ENCODE results near the gene ERGIC1.

ERGIC1 gene

DNA sequence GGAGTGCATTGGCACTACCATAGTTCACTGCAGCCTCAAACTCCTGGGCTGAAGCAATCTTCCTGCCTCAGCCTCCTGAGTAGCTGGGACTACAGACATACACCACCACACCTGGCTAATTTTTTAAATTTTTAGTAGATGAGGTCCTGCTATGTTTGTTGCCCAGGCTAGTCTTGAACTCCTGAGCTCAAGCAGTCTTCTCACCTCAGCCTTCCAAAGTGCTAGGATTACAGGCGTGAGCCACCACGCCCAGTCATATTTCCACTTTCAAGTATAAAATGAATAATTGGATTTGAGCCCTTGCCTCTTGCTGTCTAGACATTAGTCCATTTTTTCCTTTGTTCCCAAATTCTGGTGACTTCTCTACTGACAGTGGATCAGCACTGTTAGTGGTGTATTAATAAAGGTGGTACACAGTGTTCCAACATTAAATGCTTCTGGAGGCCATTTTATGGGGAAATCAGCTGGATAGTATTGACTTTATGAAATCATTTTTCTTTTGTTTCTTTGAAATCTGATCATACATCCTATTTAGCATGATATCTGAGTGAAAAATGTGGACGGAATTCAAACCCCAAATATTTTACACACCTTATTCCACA lies 165.4 kb downstream of the ERGIC1 start:
- no peak for DNase-seq (ENCODE audit: low read depth)
- H3K4me3 ChIP-seq (ENCODE audit: control insufficient read depth, low read depth, low read length): no peak overlapping the region
- TF ChIP-seq, protein P1, sequence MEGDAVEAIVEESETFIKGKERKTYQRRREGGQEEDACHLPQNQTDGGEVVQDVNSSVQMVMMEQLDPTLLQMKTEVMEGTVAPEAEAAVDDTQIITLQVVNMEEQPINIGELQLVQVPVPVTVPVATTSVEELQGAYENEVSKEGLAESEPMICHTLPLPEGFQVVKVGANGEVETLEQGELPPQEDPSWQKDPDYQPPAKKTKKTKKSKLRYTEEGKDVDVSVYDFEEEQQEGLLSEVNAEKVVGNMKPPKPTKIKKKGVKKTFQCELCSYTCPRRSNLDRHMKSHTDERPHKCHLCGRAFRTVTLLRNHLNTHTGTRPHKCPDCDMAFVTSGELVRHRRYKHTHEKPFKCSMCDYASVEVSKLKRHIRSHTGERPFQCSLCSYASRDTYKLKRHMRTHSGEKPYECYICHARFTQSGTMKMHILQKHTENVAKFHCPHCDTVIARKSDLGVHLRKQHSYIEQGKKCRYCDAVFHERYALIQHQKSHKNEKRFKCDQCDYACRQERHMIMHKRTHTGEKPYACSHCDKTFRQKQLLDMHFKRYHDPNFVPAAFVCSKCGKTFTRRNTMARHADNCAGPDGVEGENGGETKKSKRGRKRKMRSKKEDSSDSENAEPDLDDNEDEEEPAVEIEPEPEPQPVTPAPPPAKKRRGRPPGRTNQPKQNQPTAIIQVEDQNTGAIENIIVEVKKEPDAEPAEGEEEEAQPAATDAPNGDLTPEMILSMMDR (conservative IDR thresholded peaks at IDR 0.05; ENCODE audit: control insufficient read depth, insufficient read depth, low read depth, low read length): no peak

DNA sequence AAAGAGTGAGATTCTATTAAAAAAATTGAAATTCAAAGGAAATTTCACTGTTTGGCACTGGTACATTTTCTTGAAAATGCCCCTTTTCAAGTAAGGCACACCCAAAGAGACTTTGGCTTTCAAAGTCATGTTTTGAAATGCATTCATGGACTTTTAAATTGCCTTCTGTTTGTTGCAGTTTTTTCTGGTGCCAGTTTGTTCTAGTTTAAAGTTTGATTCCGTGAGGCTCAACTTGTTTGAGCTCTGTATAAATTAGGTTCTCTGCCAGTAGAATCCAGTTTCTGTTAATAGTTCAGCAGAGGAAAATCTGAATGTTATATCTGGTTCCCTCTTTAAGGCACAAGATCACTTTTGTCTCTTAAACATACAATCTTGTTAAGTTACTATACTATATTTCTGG lies 165.9 kb downstream of the ERGIC1 start:
- no peak overlapping the region for H3K4me3 ChIP-seq (ENCODE audit: control insufficient read depth, low read depth, low read length)
- TF ChIP-seq, protein P1 (conservative IDR thresholded peaks at IDR 0.05; ENCODE audit: control insufficient read depth, insufficient read depth, low read depth, low read length): no peak
- DNase-seq (ENCODE audit: low read depth): no peak

DNA sequence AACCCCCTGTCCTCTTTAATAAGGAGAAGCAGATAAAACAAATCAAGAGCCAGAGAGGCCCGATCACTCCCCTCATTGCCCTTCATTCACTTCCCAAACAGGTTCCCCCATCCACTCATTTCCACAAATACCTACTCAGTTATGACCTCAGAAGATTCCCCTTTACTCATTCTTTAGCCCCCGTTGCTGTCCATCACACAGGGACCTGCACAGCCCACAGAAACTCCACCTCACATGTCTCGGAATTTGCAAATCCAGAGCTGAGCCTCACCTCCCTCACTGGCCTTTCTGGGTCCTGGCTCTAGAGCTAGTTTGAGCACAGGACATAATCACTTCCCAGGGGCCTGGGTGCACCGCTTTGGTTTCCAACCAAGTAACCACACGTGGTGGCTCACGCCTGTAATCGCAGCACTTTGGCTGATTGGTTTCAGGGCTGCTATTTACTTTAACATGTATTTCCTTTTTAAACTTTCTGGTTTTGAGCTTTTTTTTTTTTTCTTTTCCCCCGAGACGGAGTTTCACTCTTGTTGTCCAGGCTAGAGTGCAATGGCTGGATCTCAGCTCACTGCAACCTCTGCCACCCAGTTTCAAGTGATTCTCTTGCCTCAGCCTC lies 167.3 kb downstream of the ERGIC1 start:
- TF ChIP-seq, protein P1 (conservative IDR thresholded peaks at IDR 0.05; ENCODE audit: control insufficient read depth, insufficient read depth, low read depth, low read length): no peak
- no peak overlapping the region for H3K4me3 ChIP-seq (ENCODE audit: control insufficient read depth, low read depth, low read length)
- no peak for DNase-seq (ENCODE audit: low read depth)
